SK-N-DZ (cell line): ENCODE data around the gene IPO11.

Experiments
- DNase-seq: peaks from one replicate; pipeline ENCODE4 v3.0.0-alpha.2; 2015; ENCODE audit warnings: low spot score

Gene IPO11

DNA sequence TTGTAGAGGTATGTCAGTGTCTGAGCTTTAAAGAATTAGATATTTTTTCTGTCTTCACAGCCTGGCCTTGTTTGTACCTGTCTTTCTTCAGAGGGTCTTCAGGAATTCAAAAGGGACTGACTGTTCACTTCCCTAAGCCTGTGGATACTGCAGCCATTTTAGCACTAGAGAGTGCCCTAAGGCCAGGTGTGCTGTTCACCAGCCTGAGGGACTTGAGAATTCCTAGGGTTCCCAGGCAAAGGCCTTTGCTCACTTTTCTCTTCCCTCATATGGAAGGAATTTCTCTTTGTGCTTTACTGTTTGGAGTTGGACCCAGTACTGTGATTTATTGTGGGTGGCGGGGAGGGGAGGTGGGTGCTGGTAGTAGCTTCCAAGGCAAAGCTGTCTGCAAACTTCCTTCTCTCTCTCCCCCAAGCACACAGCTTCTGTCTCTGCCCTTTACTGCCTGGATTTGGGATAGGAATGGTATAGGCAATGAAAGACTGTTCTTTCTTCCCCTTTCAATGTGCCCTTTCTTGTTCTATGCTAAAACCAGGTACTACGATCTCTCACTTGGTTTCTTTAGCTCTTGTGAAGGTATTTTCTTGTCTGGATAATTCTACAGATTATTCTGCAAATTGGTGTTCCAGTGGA is 156.4 kb downstream of the IPO11 start:
- DNase-seq = no peak

DNA sequence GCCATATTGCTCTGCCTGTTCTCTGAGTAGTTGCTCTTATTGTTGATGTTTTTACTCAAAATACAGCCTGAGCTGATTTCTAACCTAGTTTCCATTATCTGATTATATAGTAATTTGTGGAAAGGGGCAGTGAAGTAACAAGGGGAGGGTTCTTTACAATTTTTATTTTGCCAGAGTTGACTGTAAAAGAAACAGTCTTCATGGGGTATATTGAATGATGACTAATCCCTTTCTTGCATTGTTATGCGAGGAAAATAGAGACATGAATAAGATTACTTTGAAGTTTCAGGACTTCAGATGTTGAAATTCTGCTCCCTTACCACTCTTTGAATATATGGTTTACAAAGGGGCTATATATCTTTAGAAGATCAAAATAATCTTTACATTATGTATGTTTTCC is 156.9 kb downstream of the IPO11 start:
- no peak for DNase-seq

DNA sequence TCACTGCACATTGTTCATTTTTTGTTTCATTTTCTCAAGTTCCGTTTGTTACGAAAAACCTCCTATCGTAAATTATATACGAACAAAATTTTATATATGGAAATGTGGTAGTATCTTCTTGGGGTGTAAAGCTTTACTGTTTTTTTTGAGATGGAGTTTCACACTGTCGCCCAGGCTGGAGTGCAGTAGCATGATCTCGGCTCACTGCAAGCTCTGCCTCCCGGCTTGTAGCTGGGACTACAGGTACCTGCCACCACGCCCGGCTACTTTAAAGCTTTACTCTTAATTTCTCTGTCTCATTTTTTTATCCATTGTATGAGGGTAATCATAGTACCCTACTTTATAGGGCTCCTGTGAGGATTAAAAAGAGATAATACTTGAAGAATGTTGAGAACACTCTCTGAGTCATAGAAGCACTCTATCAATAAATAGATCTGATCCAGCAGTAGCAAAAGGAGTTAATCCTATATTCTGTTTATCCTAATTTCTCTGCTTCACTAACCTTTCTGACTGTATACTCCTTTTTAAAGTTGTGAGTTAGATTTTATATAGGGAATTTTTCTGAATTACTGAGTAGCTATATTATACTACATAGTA is 160.5 kb downstream of the IPO11 start:
- no peak for DNase-seq

DNA sequence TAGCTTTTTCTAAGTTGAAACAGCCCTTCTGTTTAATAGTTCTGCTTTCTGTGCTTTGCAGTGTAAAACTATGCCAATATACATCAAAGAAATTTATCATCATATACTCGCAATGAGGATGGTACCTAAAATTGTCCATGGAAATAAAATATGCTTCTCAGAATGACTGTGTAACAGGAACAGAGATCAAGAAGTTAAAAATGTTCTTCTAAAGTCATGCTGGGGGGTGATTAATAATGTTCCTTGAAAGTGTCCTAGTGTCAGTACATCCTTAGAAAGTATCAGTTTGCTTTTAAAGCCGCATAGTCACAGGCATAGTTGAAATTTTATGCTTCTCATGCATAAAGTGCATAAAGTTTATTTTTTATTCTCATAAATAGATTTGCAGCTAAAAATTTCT is 162.0 kb downstream of the IPO11 start:
- DNase-seq = no peak

DNA sequence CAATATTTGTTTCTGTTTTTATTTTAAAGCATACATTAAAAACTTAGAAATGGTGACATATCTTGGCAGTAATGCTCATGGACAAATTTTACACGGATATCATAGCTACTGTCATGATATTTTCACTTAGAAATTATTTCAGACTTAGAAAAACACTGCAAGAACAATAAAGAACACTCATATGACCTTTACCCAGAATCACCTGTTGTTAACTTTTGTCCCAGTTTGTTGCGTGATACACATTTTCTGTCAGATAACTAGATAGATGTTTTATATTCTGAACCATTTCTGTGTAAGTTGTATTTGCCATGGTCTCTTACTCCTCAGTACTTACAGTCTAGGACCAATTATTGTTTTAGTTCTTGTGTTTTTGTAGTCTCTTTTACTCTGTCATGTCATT is 162.5 kb downstream of the IPO11 start:
- no peak for DNase-seq

DNA sequence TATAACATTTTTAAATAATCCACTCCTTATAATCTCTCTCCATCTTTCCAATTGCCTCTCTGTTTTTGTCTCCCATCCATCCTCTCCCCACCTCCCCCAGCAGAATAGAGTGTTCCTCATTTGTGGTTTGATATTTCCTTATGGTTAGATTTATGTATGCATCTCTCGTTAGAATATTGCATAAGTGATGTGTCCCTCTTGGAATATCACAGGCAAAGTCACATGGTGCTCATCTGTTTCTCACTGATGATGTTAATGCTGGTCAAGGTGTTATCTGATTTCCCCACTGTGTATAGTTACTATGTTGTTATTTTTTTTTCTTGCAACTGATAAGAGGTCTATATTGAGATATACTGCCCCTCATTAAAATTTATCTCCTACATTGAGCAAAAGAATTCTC is 162.9 kb downstream of the IPO11 start:
- DNase-seq = no peak

DNA sequence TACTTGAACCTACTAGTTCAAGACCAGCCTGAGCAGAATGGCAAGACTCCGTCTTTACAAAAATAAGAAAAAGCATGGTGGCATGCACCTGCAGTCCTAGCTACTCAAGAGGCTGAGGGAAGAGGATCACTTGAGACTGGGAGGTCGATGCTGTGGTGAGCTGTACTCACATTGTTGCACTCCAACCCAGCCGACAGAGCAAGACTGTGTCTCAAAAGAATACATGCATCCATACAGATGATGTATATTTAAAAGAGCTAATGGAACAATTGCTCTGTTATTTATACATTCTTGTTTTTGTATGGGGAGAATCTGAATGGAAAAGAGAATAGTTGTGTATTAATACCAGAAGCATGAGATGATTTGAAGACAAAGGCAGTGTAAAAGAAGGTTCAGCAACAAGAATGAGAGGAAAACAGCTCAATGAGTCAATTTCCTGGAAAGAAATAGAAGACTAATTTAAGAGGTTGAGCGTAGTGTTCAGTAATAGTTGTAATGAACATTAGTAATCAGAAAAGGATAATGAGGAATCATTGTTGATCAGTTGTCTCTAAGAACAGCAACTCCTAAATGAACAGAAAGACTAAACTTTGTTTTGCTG is 164.1 kb downstream of the IPO11 start:
- no peak for DNase-seq

DNA sequence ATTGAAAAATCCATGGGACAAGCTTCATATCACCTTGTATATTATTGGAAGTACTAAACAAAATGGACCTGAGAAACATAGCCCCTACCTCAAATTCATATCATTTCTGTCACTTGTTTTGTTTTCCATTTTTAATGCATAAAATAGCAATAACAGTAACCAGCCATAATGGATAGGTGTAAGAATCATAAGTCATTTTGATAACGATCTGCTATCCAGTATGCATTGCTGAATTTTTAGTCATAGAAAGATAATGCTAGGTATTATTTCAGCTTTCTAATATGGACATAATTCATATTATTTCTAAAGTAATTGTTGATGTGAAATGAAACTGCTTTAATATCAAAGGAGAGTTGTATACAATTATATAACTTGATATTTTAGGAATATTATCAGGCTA is 164.9 kb downstream of the IPO11 start:
- no peak for DNase-seq

DNA sequence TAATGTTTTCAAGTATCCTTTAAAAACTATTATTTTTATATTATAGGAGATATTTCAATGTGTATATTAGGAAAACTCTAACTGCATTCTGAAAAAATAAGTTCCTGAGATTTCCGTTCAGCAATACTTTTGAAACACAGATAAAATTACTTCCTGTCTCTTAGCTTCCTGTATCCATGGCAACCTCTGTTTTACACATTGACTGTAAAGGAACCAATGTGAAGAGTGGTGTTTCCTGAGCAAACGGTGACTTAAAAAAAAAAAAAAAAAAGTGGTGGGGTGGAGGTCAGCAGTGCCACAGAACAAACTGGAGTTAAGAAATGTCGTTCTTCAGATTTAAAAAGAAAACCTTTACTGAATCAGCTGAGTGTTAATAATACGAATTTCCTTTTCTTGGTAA is 166.0 kb downstream of the IPO11 start, which contains the start of gene LRRC70:
TSS of gene LRRC70 (plus strand) at position 280 of the 400 bp plus-strand sequence. CDS start 620 bp downstream, outside the sequence.
- no peak for DNase-seq

DNA sequence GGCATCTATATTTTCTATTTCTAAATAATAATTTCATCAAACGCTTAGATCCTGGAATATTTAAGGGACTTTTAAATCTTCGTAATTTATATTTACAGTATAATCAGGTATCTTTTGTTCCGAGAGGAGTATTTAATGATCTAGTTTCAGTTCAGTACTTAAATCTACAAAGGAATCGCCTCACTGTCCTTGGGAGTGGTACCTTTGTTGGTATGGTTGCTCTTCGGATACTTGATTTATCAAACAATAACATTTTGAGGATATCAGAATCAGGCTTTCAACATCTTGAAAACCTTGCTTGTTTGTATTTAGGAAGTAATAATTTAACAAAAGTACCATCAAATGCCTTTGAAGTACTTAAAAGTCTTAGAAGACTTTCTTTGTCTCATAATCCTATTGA is 167.2 kb downstream of the IPO11 start:
- no peak for DNase-seq

DNA sequence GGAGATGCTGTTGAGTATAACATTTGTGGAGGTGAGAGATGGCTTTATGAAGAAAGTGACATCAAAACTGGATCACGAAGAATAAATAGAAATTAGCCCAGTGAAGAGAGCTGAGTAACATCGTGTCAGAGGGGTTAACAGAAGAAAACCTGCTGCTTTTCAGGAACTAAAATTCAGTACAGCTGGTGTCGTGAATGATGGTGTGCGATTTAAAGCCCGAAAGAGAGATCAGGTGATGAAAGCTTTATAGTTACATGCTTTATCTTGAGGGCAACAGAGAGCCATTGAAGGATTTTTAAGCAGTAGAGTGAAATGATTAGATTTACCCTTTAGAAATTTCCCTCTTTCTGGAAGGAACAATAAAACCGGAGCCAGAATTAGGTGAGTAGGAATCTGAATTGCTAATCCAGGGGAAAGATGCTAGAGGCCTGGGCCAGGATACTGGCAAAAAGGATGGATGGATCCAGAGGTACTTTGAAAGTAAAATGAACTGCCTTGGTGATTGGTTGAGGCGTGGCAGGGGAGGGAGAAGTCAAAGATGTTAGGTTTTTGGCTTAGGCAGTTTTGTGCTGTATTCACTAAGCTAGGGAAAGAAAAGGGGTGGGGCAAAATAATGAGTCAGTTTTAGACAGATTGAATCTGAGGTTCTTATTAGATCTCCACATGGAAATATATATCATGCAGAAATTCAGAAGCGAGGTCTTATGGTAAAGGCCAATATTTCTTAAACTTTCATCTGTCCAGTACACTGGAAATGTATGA is 169.5 kb downstream of the IPO11 start:
- no peak for DNase-seq

DNA sequence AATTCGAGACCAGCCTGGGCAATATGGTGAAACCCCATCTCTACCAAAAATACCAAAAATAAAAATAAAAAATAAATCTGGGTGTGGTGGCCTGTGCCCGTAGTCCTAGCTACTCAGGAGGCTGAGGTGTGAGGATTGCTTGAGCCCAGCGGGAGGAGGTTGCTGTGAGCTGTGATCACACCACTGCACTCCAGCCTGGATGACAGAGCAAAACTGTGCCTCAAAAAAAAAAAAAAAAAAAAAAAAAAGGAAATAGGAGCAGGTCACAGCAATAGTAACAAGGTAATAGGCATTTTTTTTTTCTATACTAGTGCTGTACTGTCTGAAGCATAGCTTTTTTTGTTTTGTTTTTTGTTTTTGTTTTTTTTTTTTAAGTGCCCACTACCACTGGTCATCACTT is 171.8 kb downstream of the IPO11 start:
- no peak for DNase-seq

DNA sequence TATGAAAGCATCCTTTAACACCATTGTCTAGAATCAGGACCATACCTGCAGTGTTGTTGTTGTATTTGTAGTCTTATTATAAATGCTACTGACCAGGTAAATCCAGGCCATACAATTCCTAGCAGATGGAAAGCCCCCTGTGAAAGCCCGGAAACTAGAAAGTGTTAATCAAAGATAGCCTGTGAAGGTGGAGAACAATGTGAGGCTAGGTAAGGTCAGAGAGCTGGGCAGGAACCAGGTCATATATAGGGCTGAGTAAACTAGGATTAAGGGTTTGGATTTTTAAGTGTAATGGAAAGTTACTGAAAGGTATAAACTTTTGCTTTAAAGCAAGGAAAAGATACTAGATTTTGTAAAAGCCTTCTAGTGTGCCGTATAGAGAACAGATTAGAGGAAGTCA is 172.7 kb downstream of the IPO11 start:
- no peak for DNase-seq

DNA sequence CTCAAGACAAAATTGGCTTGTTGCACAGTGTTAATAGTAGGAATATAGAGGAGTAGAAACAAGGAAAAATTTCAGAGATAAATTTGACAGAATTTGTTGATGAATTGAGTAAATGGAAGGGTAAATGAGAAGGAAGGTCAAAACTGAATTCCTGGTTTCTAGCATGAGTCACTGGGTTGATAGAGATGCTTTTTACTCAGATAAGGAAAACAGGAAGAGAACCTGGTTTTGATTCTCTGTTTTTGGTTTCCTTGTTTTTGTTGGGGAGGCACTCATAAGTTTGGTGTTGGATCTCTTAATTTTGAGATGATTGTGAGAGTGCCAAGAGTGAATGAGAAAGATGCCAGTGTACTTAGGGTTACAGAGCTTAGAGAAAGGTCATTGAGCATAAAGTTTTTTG is 173.2 kb downstream of the IPO11 start:
- no peak for DNase-seq

DNA sequence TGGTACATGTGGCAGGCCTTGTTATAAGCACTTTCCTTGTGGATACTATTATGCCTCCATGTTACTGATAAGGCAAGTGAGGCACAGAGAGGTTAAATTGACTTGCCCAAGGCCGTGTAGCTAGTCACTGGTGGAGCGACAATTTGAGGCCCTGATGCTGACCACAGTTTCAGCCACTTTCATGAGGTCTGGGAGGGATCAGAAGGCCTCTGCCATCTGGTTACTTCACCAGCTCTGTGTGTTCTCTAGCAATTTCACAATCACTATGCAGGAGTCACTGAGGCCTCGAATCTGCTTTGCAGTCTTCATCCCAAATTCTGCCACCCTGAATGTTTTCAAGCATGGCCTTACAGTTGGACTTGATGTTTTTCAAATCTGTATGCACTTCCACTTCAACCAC is 175.2 kb downstream of the IPO11 start:
- DNase-seq = no peak

DNA sequence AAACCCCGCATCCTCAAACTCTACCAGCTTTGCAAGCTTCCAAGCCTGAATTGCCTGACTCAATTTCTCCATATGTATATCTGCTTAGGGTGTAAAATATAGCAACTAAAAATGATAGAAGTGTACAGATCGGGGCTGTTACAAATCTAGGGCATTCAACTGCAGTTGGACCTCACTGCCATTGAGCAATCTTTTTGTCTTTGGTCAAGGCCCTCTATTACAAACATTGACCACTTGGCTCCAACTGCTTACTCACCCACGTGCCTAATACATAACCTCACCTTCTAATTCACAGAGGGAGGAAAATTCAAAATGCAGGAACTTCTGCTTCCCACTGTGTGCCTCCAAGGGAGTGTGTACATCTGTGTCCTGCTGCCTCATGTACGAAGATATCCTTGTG is 176.1 kb downstream of the IPO11 start:
- DNase-seq = no peak

DNA sequence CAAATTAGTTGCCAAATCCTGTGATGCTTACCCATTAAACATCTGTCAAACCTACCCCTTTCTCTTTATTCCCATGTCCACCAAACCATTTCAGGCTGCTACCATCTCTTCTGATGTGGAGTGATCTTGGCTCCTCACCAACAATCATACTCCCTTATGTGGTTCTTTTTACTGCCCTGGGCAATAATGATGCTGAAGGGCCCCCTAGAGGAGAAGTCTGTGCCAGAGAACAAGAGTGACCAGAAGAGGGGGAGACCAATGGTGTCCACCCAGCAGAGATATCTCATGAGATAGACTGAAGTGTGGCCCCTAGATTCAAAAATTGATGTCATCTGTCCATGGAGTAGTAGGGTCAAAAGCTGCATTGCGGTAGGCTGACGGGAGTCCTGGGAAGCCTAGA is 176.9 kb downstream of the IPO11 start:
- no peak for DNase-seq

DNA sequence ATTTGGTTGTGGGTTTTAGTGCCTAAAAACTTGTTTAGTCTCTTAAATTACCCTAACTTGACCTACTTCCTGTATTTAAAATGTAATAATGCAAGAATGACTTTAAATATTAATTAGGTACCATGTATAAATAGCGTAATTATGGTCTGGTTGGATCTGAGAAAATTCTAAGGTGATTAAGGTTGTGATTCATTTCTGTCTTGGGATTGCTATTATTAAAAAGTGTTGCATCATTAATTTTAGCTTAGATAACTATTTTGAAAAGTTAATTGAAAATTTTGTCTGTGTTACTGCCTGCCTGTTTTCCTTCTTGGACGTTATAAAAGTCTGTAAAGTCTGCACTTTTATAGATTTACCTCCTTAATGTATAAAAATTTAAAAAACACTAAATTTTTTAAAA is 177.8 kb downstream of the IPO11 start:
- DNase-seq = no peak

DNA sequence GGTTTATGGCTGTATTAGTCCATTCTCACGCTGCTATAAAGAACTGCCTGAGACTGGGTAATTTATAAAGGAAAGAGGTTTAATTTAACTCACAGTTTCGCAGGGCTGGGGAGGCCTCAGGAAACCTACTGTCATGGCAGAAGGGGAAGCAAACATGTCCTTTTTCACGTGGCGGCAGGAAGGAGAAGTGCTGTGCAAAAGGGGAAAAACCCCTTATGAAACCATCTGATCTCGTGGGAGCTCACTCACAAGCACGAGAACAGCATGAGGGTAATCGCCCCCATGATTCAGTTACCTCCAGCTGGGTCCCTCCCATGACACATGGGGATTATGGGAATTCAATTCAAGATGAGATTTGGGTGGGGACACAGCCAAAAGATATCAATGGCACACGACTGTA is 180.0 kb downstream of the IPO11 start:
- no peak for DNase-seq

DNA sequence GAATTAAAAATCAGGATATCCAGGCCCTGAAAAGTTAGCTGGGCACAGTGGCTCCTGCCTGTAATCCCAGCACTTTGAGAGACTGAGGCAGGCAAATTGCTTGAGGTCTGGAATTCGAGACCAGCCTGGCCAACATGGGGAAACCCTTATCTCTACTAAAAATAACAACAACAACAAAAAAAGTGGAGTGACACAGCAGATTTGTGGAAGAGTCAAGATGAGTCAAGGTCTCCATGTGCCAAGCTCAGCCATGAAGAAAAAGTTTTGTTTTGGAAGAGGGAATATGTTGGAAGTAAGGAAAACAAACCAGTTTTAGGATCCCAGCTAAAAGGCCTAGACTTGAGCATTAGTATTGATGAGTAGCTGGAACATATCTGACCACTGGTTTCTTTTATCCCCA is 180.8 kb downstream of the IPO11 start:
- no peak for DNase-seq

DNA sequence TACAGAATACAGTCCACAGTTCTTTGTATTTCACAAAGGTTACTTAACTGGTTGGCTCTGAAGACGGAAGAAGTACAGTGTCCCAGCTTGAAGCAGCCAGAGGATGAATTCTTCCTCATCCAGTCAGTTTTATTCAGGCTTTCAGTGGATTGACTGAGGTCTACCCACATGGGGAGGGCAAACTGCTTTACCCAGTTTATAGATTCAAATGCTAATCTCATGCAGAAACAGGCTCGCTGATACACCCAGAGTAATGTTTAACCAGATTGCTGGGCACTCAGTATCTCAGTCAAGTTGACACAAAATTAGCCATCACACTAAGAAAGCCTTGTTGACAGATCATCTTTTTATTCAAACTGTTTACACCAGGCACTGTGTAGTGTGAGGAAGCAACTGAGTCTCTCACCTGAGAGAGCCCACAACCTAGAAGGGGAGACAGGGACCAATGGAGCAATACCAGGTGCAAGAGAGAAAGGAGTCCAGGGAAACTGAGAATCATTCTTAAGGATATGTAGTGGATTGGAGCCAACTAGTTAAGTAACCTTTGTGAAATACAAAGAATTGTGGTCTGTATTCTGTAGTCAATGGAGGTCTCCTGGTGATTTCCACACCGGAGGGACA is 181.9 kb downstream of the IPO11 start:
- no peak for DNase-seq

DNA sequence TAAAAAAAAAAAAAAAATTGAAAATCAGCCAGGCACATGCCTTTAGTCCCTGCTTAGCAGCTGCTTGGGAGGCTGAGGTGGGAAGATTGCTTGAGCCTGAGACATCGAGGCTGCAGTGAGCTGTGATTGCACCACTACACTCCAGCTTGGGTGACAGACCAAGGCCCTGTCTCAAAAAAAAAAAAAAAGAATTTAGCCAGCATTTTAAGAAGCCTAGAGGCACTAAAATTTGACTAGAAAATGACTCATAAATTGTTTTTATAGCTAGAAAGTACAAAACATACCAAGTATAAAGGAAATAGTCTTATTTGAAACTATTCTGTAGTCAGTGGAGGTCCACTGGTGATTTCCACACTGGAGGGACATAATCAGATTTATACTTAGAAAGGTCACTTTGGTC is 183.5 kb downstream of the IPO11 start:
- no peak for DNase-seq
